ENCODE data around the gene MUSK. TPM values are rescaled to one million over a fixed set of nuclear protein-coding genes. Genes with fewer than 3 reads are reported as not detected.

The MUSK gene
- total and polyA plus RNA-seq, 2 of the 8 experiments (the other 6 are each of a cell fraction or from before 2014, with no cell fraction given): not detected

DNA sequence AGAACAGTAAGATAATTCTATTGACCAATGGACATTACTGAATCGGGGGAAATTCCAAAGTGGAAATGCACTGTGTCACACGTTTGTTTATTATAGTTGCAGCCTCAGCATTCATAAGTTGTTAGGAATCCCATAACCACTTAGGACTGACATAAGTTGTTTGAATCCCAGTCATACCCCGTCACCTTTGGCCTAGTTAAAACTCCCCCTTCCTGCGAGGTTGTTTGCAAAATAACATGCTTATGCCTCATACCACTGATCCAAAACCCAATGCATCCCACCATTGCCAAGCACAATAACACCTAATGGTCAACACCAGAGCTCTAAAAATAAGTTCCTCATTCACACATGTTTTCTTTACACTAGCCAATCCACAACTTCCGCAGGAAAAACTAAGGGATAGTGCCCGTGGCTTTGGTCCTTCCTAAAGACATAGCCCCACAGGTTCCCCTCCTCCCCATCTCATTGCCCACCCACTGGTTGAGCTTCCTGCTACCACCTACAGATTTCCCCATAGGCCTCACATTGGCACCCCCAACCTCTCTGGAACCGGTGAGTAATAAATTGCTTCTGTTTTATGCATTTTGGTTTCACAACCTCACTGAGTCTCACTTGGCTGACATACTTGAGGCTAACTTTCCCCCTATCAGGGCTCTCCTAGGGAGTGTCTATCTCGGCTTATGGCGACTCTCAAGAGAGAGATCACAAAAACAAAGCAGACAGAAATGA lies 42.3 kb upstream of the MUSK start:
- H2BK5ac ChIP-seq (ENCODE audit: low read depth, low read length): no peak overlapping the region
- ChIA-PET CTCF (ENCODE audit: partially characterized antibody) (interaction anchor here (1.0 kb wide), 1 partner anchor 202 kb away, joined by 3 read pairs; no protein-coding TSS in a partner anchor), POLR2A (ENCODE audit: partially characterized antibody) (no interaction called here)
- H3K9ac ChIP-seq (replicated peaks in 1 of 4; ENCODE audit: extremely low read depth in 1 of 4, low read depth in 3 of 4, low read length in 3 of 4): no peak overlapping the region
- no peak for FAIRE-seq
- H3K23me2 ChIP-seq (ENCODE audit: low read depth, low read length): no peaks in the 10 kb centered on the region
- H2BK15ac ChIP-seq (ENCODE audit: low read length): no peak overlapping the region
- TF ChIP-seq BCL11A (IDR thresholded peaks at IDR 0.05; ENCODE audit: low read depth in 2 of 2, low read length in 2 of 2) (no peak), PHF8 (conservative IDR thresholded peaks at IDR 0.05; ENCODE audit: low read depth, low read length) (no peak), JUN (IDR thresholded peaks at IDR 0.05; ENCODE audit: low read depth, low read length) (no peak), E2F6 (IDR thresholded peaks at IDR 0.05) (no peak), EP300 (IDR thresholded peaks at IDR 0.05; ENCODE audit: borderline replicate concordance in 1 of 2, low read depth in 2 of 2, low read length in 2 of 2) (no peak), POLR2AphosphoS5 (IDR thresholded peaks at IDR 0.05; ENCODE audit: low read depth, low read length) (no peak), TAF1 (IDR thresholded peaks at IDR 0.05; ENCODE audit: low read depth, low read length) (no peak)
- no peaks in the 10 kb centered on the region for H3K79me2 ChIP-seq (ENCODE audit: control insufficient read depth in 1 of 2, insufficient read depth in 2 of 2, low read length in 2 of 2)
- no peak overlapping the region for H2BK12ac ChIP-seq (ENCODE audit: low read depth, low read length)
- H3K56ac ChIP-seq (replicated peaks; ENCODE audit: insufficient read length, low read depth, low read length): no peak overlapping the region
- no peak overlapping the region for H2BK20ac ChIP-seq (ENCODE audit: low read length)
- no peak overlapping the region for H3K4me3 ChIP-seq (ENCODE audit: extremely low read depth in 1 of 4, insufficient read depth in 2 of 4, low read depth in 3 of 4, low read length in 4 of 4)
- no peaks in the 10 kb centered on the region for H3K79me1 ChIP-seq (ENCODE audit: low read depth, low read length)
- H4K20me1 ChIP-seq (replicated peaks in 1 of 2; ENCODE audit: control insufficient read depth in 1 of 2, insufficient read depth in 2 of 2, low read length in 2 of 2): no peaks in the 10 kb centered on the region
- no peak overlapping the region for H4K91ac ChIP-seq (replicated peaks; ENCODE audit: insufficient read length, low read length)
- no peak overlapping the region for H4K5ac ChIP-seq (ENCODE audit: insufficient read length, low read depth, low read length)
- no peak overlapping the region for H3K4ac ChIP-seq (replicated peaks; ENCODE audit: insufficient read length, low read depth, low read length)
- peaks cover 0 to 7% (median 0%) of the 10 kb centered on the region in 4 experiments; a peak in 1 of 7 replicates for H3K4me1 ChIP-seq (replicated peaks in 1 of 4; ENCODE audit: control insufficient read depth in 3 of 4, insufficient read depth in 4 of 4, low read length in 3 of 4)
- no peak for DNase-seq (ENCODE audit: low read depth in 1 of 2, low spot score in 2 of 2)
- H2AFZ ChIP-seq (ENCODE audit: low read length): peak overlapping the region; percentile 45
- H3K36me3 ChIP-seq (ENCODE audit: control insufficient read depth in 2 of 4, insufficient read depth in 4 of 4, low read length in 3 of 4): no peaks in the 10 kb centered on the region
- no peak overlapping the region; the same call in 1 of the 2 replicates for H3K18ac ChIP-seq (ENCODE audit: extremely low read depth, low read length)
- H3K27me3 ChIP-seq (replicated peaks in 1 of 4; ENCODE audit: control insufficient read depth in 3 of 4, extremely low read depth in 1 of 4, insufficient read depth in 3 of 4, low read length in 3 of 4): no peaks in the 10 kb centered on the region
- no peak overlapping the region for H3K14ac ChIP-seq (ENCODE audit: insufficient read length)
- H3K23ac ChIP-seq (ENCODE audit: insufficient read length): no peak overlapping the region
- H2AK5ac ChIP-seq (ENCODE audit: low read depth, low read length): no peak overlapping the region
- 89% methylated on average over 9 of the region's 9 CpGs; no CpG with 5 or more reads in 1 of the 2 experiments for WGBS, 2 experiments (ENCODE audit: extremely low coverage in 1 of 2, insufficient coverage in 1 of 2, insufficient read length in 1 of 2, insufficient replicate concordance in 2 of 2, low coverage in 1 of 2, low lambda C conversion rate in 2 of 2, missing lambda C conversion rate in 1 of 2)
- H2BK120ac ChIP-seq (replicated peaks; ENCODE audit: low read depth, low read length): no peak overlapping the region
- no peaks in the 10 kb centered on the region for H3K9me3 ChIP-seq (ENCODE audit: insufficient read depth in 2 of 2, low read depth in 1 of 2, low read length in 1 of 2)
- no peak overlapping the region for H4K8ac ChIP-seq (ENCODE audit: extremely low read depth, insufficient read depth, low read length)
- no peak overlapping the region for H3K27ac ChIP-seq (ENCODE audit: low read depth, low read length)
- H3K4me2 ChIP-seq (ENCODE audit: insufficient read depth in 1 of 2, low read depth in 2 of 2, low read length in 2 of 2): no peak overlapping the region
